ENCODE results near the gene IL17RC.
"Not testable (repeated sequence)": the region's sequence is repeated elsewhere in the genome, so short reads cannot be mapped to it uniquely, and the experiment has no call there.

The IL17RC gene

DNA sequence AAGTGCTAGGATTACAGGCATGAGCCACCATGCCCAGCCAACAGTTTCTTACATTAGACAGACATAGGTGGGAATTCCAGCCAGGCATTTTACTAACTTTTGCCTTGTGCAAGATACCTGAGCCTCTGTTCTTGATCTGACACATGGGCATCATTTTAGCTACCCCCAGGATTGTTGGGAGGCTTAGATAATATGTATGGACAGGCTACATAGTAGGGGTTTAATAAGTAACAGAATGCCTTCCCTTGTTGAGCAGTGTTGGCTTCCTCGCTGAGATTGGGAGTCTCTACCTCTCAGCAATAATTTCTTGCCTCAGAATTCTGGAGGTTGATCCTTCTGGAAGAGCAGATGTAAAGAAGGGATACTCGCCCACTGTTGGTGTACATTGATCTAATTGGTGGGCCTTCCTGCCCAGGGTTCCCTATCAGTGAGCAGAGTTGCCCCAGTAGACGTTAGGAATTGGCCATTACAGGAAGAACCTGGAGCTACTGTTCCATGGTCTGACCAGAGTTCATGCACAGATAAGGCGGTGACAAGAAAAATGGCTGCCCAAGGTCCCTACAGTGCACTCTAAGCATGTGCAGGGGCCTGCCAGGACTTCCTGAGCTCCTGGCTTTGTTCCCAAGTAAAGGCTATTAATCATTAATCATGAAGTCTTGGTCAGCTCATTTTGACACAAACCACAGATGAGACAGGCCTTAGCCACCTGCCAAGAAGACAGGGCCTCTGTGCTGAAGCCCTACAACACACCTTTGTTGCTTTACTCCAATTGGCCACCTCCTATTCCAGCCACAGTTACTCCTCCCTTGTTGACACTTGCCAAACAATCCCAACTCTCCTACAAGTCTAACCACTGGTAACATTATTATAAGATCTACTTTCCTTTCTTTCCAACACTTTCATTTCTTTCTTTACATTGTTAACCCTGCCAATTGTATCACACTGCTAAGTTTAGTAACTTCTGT, 19.2 kb upstream of the IL17RC start:
- H3K4me3 ChIP-seq (ENCODE audit: low read depth, low read length): no peak overlapping the region
- H3K27me3 ChIP-seq (ENCODE audit: control insufficient read depth, insufficient read depth, low read length): no peaks in the 10 kb centered on the region
- peaks cover 12% of the 10 kb centered on the region for H3K36me3 ChIP-seq (ENCODE audit: control insufficient read depth, insufficient read depth, low read length)
- H3K4me1 ChIP-seq (ENCODE audit: control insufficient read depth, insufficient read depth, low read length): peaks cover 4% of the 10 kb centered on the region
- H3K9ac ChIP-seq (ENCODE audit: low read depth, low read length): no peak overlapping the region
- H3K9me3 ChIP-seq (ENCODE audit: control insufficient read depth, insufficient read depth, low read length): no peaks in the 10 kb centered on the region

- Histone ChIP-seq H3K9me3 (ENCODE audit: control insufficient read depth, insufficient read depth, low read length) (no peaks in the 10 kb centered on the region), H3K36me3 (ENCODE audit: control insufficient read depth, insufficient read depth, low read length) (peaks cover 3% of the 10 kb centered on the region), H3K4me1 (ENCODE audit: control insufficient read depth, insufficient read depth, low read length) (peaks cover 9% of the 10 kb centered on the region), H3K27me3 (ENCODE audit: control insufficient read depth, insufficient read depth, low read length) (no peaks in the 10 kb centered on the region), H3K9ac (ENCODE audit: low read depth, low read length) (no peak overlapping the region), H3K4me3 (ENCODE audit: low read depth, low read length) (no peak overlapping the region)
These were observed 18.2 kb upstream of the IL17RC start for GRCh38 chr3:9898467-9899241.

GRCh38 chr3:9899289-9899791, 17.6 kb upstream of the IL17RC start:
- no peaks in the 10 kb centered on the region for H3K9me3 ChIP-seq (ENCODE audit: control insufficient read depth, insufficient read depth, low read length)
- no peak overlapping the region for H3K9ac ChIP-seq (ENCODE audit: low read depth, low read length)
- H3K27me3 ChIP-seq (ENCODE audit: control insufficient read depth, insufficient read depth, low read length): no peaks in the 10 kb centered on the region
- H3K36me3 ChIP-seq (ENCODE audit: control insufficient read depth, insufficient read depth, low read length): no peaks in the 10 kb centered on the region
- peaks cover 9% of the 10 kb centered on the region for H3K4me1 ChIP-seq (ENCODE audit: control insufficient read depth, insufficient read depth, low read length)
- no peak overlapping the region for H3K4me3 ChIP-seq (ENCODE audit: low read depth, low read length)

- not testable (repeated sequence) for H3K27me3 ChIP-seq (ENCODE audit: control insufficient read depth, insufficient read depth, low read length); H3K9ac ChIP-seq (ENCODE audit: low read depth, low read length); H3K9me3 ChIP-seq (ENCODE audit: control insufficient read depth, insufficient read depth, low read length); H3K4me3 ChIP-seq (ENCODE audit: low read depth, low read length); H3K36me3 ChIP-seq (ENCODE audit: control insufficient read depth, insufficient read depth, low read length); H3K4me1 ChIP-seq (ENCODE audit: control insufficient read depth, insufficient read depth, low read length)
These were observed 15.9 kb upstream of the IL17RC start for GRCh38 chr3:9900965-9901415.

- no peaks in the 10 kb centered on the region for H3K27me3 ChIP-seq (ENCODE audit: control insufficient read depth, insufficient read depth, low read length)
- H3K4me1 ChIP-seq (ENCODE audit: control insufficient read depth, insufficient read depth, low read length): peaks cover 9% of the 10 kb centered on the region
- no peak overlapping the region for H3K9ac ChIP-seq (ENCODE audit: low read depth, low read length)
- H3K9me3 ChIP-seq (ENCODE audit: control insufficient read depth, insufficient read depth, low read length): no peaks in the 10 kb centered on the region
- no peaks in the 10 kb centered on the region for H3K36me3 ChIP-seq (ENCODE audit: control insufficient read depth, insufficient read depth, low read length)
- H3K4me3 ChIP-seq (ENCODE audit: low read depth, low read length): no peak overlapping the region
These were observed 14.9 kb upstream of the IL17RC start for GRCh38 chr3:9901967-9902366.

DNA sequence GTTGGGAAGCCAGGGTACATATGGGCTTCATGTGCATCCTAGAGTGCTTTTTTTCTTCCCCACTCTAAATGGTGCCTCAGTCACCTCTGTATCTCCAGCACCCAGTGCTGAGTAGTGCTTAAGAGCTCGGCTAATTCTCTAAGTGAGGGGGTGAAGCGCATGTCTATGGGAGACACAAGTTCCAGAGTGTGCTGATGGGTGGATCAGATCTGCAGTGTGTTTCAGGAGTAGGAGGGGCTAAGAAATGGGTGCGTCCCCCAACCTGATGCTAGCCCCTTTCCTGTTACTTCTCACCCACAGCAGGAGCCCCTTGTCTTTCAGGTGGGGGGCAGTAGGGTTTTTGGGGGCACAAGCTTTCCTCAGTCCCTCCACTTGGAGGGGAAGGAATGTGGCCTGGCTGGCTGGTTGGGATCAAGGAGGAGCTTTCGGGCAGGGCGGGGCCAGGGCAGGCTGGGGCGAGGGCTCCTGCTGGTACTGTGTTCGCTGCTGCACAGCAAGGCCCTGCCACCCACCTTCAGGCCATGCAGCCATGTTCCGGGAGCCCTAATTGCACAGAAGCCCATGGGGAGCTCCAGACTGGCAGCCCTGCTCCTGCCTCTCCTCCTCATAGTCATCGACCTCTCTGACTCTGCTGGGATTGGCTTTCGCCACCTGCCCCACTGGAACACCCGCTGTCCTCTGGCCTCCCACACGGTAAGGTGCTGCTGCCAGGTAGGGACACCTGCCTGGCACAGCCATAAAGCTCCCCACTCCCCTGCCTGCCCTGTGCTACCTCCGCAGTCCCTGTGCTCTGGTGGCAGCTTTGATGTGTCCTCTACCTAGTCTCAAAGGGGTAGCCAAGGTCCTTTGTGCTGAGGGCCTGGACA, 14.3 kb upstream of the IL17RC start, which contains the start of gene IL17RE:
Gene IL17RE (plus strand): TSS at position 477 of the 866 bp plus-strand sequence. CDS start 85 bp downstream, at position 562.
- no peaks in the 10 kb centered on the region for H3K9me3 ChIP-seq (ENCODE audit: control insufficient read depth, insufficient read depth, low read length)
- no peaks in the 10 kb centered on the region for H3K27me3 ChIP-seq (ENCODE audit: control insufficient read depth, insufficient read depth, low read length)
- peak within 1 kb of the TSS; percentile 37 for H3K9ac ChIP-seq (ENCODE audit: low read depth, low read length)
- peak within 1 kb of the TSS; percentile 26 for H3K4me3 ChIP-seq (ENCODE audit: low read depth, low read length)
- no peaks in the 10 kb centered on the region for H3K36me3 ChIP-seq (ENCODE audit: control insufficient read depth, insufficient read depth, low read length)
- H3K4me1 ChIP-seq (ENCODE audit: control insufficient read depth, insufficient read depth, low read length): peaks cover 9% of the 10 kb centered on the region

DNA sequence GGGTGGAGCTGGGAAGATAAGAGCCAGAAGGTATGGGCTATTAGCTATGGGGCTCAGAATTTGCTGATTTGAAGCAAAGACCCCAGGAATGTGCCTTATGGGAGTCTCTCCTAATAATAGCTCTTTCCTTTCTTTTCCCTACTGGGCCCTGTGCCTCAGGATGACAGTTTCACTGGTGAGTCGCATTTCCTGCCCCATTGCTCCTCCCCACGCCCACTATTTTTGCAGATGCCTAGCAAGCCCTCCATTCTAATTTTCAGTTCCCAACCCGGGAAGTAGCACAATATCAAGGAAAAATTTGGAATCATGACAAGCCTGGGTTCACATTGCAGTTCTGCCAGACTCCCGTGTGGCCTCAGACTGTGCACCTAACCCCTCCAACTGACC, 13.7 kb upstream of the IL17RC start:
- H3K36me3 ChIP-seq (ENCODE audit: control insufficient read depth, insufficient read depth, low read length): no peaks in the 10 kb centered on the region
- H3K9ac ChIP-seq (ENCODE audit: low read depth, low read length): peak overlapping the region; percentile 37
- H3K27me3 ChIP-seq (ENCODE audit: control insufficient read depth, insufficient read depth, low read length): no peaks in the 10 kb centered on the region
- H3K4me1 ChIP-seq (ENCODE audit: control insufficient read depth, insufficient read depth, low read length): peaks cover 9% of the 10 kb centered on the region
- H3K9me3 ChIP-seq (ENCODE audit: control insufficient read depth, insufficient read depth, low read length): no peaks in the 10 kb centered on the region
- H3K4me3 ChIP-seq (ENCODE audit: low read depth, low read length): peak overlapping the region; percentile 26

DNA sequence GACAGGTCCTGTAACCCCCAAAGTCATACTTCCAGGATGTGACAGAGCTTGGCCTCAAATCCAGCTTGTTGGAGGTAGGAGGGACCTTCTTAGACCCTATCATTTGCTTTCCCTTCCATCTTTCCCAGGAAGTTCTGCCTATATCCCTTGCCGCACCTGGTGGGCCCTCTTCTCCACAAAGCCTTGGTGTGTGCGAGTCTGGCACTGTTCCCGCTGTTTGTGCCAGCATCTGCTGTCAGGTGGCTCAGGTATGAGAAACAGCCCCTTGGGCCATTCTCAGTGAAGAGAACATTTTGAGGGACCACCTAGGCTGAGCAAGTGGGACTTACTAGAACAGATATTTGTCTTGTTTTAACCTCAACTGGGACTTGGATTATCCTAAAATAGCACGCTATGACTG, 13.0 kb upstream of the IL17RC start:
- Histone ChIP-seq H3K36me3 (ENCODE audit: control insufficient read depth, insufficient read depth, low read length) (no peaks in the 10 kb centered on the region), H3K27me3 (ENCODE audit: control insufficient read depth, insufficient read depth, low read length) (no peaks in the 10 kb centered on the region), H3K4me1 (ENCODE audit: control insufficient read depth, insufficient read depth, low read length) (peaks cover 9% of the 10 kb centered on the region), H3K4me3 (ENCODE audit: low read depth, low read length) (no peak overlapping the region), H3K9me3 (ENCODE audit: control insufficient read depth, insufficient read depth, low read length) (no peaks in the 10 kb centered on the region), H3K9ac (ENCODE audit: low read depth, low read length) (no peak overlapping the region)

GRCh38 chr3:9906480-9906879, 10.4 kb upstream of the IL17RC start:
- H3K9me3 ChIP-seq (ENCODE audit: control insufficient read depth, insufficient read depth, low read length): no peaks in the 10 kb centered on the region
- H3K27me3 ChIP-seq (ENCODE audit: control insufficient read depth, insufficient read depth, low read length): no peaks in the 10 kb centered on the region
- H3K4me1 ChIP-seq (ENCODE audit: control insufficient read depth, insufficient read depth, low read length): peaks cover 9% of the 10 kb centered on the region
- no peak overlapping the region for H3K4me3 ChIP-seq (ENCODE audit: low read depth, low read length)
- no peak overlapping the region for H3K9ac ChIP-seq (ENCODE audit: low read depth, low read length)
- H3K36me3 ChIP-seq (ENCODE audit: control insufficient read depth, insufficient read depth, low read length): no peaks in the 10 kb centered on the region

DNA sequence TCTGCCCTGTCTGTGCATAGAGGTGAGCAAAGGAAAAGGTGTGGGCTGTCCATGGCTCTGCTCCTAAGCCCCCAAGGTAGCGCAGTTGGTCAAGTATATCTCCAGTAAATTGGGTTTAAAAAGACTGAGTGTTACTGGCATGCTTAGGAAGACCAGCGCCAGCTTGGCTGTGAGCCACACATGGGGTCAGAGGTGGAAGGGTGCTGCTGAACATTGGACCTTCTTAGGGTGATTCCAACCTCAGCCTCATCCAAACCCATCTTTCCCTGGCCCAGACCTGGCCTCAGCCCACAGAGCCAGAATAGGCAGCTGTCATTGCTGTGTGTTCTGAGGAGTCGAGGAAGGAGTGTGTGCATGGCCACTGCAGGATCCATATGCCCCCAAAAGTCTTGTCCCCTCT, 8.6 kb upstream of the IL17RC start:
- Histone ChIP-seq H3K4me1 (ENCODE audit: control insufficient read depth, insufficient read depth, low read length) (no peaks in the 10 kb centered on the region), H3K27me3 (ENCODE audit: control insufficient read depth, insufficient read depth, low read length) (no peaks in the 10 kb centered on the region), H3K4me3 (ENCODE audit: low read depth, low read length) (no peak overlapping the region), H3K36me3 (ENCODE audit: control insufficient read depth, insufficient read depth, low read length) (no peaks in the 10 kb centered on the region), H3K9me3 (ENCODE audit: control insufficient read depth, insufficient read depth, low read length) (no peaks in the 10 kb centered on the region), H3K9ac (ENCODE audit: low read depth, low read length) (no peak overlapping the region)
